Epidermal melanocyte (primary cell): ENCODE data around the gene TIMM8A.
"Not testable (repeated sequence)": the region's sequence is repeated elsewhere in the genome, so short reads cannot be mapped to it uniquely, and the experiment has no call there.

Source experiments
- DNase-seq: peaks from one replicate; pipeline ENCODE4 v3.0.0; 2011; ENCODE audit warnings: low spot score; ENCODE audit not compliant: insufficient read length

Gene TIMM8A

GRCh38 chrX:101360390-101360789 is 11.8 kb upstream of the TIMM8A start:
- no peak for DNase-seq

- DNase-seq: no peak
These were observed 11.4 kb upstream of the TIMM8A start for GRCh38 chrX:101359966-101360365.

- no peak for DNase-seq
These were observed 8.7 kb upstream of the TIMM8A start for GRCh38 chrX:101357166-101357795.

- DNase-seq: no peak
These were observed 636 bp upstream of the TIMM8A start for GRCh38 chrX:101349193-101349562.

GRCh38 chrX:101347859-101348451 is 587 bp downstream of the TIMM8A start:
- no peak for DNase-seq

- no peak for DNase-seq
These were observed 10.7 kb downstream of the TIMM8A start for GRCh38 chrX:101337776-101338271.

GRCh38 chrX:101334310-101334709 is 14.2 kb downstream of the TIMM8A start:
- not testable (repeated sequence) for DNase-seq

GRCh38 chrX:101326600-101326999 is 21.9 kb downstream of the TIMM8A start:
- DNase-seq: not testable (repeated sequence)

- DNase-seq: no peak
These were observed 44.8 kb downstream of the TIMM8A start for GRCh38 chrX:101303790-101304189.
